Stimulated activated CD8-positive, alpha-beta memory T cell treated with anti-CD3 and anti-CD28 coated beads, Interleukin-4, amount 100 ng/mL, for 24 hours (primary cell): ENCODE results near the gene SPRTN.

Experiments
- DNase-seq: peaks from one replicate; pipeline ENCODE4 v3.0.0-alpha.2; 2020; ENCODE audit warnings: low read depth

The SPRTN gene

DNA sequence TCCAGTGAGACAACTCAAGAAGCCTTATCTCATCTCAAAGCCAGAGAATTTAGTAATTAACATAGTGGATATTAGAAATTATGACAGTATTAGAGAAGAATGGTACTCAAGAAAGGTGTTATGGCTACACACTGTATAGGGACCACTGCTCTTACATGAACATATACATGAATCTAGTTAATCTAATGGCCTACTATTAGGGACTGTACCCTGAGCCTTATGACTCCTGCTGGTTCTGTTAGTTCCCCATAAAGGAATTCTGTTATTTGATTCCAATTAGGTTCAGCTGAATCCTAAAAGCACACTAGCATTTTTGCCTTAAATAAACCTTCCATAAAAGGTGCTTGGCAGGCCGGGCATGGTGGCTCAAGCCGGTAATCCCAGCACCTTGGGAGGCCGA lies 44.3 kb downstream of the SPRTN start:
- DNase-seq: no peak

DNA sequence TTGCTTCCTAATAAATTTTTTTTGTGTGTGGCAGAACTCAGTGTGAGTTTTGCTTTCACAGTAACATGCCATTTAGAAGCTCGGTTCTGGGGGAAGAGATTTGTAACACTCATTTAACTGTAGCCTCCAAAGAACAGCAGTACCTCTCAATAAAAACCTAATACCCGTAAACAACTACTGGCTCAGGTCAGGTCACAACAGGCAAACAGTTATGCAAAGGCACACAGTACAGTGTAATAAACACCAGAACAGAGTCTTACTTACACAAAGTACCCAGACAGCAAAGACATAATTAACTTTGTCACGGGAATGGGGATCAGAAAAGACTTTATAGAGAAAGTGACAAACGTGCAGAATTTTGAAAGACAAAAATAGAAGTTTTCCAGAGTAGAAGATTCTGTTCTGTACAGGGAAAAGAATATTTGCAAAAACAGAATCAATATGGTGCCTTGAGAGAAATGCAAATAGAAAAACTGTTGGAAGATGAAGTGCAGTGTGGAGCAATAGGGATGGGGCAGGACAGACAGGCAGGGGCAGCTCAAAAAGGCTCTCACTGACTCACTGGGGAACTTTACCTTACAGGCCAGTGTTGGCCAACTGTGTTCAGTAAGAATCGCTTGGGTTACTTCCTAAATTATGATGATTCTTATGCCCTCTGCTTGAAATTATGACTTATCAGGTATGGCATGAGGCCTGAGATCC lies 45.2 kb downstream of the SPRTN start:
- DNase-seq: no peak

DNA sequence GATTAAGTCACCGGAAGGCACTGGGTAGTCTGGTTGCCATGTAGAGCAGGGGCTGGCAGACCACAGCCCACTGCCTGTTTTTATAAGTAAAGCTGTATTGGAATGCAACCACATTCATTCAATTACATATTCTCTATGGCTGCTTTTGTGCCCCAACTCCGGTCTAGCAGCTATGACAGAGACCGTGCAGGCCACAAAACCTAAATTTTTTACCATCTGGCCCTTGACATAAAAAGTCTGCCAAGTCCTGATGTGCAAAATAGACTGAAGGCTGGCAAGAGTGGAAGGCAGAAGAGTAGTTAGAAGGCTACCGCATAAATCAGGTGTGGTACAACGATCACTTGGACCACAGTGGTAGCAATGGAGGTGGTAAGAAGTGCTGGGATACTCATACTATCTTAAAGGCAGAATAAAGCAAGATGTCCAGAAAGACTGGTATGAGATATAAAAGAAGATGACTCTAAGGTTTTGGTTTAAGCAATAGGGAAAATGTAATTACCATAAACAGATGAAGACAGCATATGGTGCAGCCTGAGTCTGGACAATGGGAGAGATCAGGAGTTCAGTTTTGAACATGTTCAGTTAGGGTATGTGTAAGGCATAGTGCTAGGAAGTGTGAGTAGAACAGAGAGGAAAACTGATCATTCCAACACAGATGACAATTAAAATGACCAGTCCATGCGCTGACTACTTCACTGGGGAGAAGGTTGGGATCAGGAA lies 46.8 kb downstream of the SPRTN start:
- DNase-seq: no peak

DNA sequence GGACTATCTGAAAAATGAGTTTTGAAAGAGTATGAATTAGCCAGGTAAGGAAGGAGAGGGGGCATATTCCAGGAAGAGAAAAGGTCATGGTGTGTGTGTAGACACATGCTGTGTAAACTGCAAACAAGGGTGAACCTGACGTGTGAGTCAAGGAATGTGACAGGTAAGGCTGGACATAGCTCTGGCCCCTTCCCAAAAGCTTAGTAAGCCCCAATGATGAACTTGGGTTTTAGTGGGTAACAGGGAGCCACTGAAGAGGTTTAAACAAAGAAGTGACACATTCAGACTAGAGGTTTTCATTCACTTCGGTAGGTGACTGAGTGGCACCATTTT lies 47.3 kb downstream of the SPRTN start:
- no peak for DNase-seq

DNA sequence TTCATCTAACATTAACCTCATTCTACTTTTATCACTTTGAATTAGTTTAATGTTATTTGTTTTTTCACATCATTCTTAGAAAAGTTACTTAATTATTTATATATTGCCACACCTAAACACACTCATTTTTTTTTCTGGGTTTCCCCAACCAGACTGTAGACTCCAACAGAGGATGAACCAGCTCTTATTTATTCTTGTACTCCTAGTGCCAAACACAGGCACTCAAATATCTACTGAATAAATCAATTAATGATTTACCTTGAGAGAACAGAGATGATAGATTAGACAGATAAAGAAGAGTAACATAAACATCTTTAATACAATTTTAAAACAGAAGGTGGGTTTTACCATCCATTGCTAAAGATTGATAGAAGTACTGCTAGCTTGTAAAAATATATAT lies 48.4 kb downstream of the SPRTN start:
- DNase-seq: no peak

DNA sequence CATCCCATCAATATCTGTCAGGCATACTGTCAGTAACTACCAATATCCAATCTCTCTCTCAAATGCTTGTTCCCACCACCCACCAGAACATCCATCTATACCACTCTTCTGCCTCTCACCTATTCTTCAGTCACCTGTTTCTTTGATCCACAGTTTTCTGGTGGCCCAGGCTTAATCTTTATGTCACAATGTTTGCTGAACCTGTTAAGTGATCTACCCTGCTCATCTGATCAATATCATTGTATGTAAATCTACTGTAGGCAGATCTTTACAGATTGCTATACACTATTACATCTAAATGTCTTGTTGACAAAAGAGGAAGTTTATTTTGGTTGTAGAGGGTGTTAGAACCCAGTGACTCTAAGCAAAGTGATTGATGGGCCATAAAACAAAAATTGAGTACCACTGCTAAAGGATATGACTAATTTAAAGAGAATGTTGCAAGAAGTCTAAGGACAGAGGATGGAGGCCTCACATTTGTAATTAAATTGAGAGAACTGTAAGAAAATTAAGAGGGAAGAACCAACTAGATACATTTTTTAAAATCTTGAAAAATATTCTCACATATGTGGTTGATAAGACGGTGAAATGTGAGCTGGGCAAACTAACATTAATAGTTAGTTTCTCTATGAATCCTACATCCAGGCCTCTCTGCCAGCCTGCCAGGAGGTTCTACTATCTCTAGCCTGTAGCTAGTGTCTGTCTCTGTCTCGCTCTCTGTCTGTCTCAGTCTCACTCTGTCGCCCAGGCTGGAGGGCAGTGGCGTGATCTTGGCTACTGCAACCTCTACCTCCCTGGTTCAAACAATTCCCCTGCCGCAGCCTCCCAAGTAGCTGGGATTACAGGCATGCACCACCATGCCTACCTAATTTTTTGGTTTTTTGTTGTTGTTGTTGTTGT lies 49.9 kb downstream of the SPRTN start:
- DNase-seq: no peak

DNA sequence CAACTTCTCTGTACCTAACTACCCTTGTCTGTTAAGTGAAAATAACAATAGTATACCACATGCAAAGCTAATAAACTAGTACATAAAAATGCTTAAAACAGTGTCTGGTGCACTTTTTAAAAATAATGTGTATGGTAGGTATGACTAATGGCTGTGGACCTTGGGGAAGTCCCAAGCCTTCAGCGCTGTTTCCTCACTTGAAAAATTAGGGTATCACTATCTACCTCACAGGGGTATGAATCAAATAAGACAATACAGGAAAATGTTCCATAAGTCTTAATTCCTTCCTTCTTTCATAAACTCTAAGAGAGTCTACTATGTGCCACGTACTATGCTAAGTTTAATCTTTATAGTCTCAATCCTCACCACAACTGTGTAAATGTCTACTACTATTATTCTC lies 52.0 kb downstream of the SPRTN start:
- no peak for DNase-seq

DNA sequence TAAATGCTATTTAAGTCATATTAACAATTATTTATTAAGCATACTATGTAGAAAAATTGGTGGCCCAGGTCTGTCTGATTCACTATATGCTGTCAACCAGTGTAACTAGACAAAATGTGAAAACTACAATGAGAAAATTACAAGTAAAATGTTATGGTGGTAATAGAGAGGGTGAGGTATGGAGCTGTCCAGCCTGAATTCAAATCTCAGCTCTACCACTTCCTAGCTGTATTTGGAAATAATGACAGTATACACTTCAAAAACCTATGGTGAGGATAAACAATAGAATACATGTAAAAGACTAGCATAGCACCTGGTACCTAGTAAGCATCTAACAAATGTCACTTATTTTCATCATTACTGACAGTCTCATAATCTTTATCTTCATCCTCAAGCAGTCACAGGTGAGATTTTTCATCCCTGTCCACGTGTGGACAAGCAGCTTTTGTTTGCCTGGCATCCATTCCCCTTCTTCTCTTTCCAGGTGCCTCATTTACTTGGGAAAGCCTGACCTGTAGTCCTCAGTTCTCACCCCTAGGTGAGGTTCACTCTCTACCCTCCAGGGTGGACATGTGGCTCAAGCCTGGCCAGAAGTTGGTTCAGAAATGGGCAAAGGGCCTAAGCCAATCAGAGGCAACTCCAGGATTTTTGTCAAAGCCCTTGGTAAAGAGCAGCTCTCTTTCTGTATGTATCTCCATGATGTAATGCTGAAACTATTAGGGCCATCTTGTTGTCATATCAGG lies 54.5 kb downstream of the SPRTN start:
- DNase-seq: no peak

DNA sequence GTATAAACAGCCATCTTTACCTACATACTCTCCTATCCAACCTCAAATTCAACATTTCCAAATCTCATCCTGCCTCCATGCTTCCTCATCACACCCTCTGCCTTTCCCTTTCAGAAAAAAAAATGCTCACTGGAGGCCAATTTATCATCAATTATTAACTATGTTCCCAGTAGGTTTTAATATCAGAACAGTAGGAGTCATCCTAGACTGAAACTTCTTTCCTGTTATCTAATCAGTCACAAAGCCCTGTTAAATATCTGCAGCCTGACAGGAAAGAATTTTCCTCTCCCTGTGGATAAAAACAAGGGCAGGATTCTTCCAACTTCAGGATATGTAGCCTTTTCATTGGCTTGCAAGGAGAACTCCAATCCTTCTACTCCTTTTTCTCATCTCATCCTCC lies 55.6 kb downstream of the SPRTN start:
- DNase-seq: no peak

DNA sequence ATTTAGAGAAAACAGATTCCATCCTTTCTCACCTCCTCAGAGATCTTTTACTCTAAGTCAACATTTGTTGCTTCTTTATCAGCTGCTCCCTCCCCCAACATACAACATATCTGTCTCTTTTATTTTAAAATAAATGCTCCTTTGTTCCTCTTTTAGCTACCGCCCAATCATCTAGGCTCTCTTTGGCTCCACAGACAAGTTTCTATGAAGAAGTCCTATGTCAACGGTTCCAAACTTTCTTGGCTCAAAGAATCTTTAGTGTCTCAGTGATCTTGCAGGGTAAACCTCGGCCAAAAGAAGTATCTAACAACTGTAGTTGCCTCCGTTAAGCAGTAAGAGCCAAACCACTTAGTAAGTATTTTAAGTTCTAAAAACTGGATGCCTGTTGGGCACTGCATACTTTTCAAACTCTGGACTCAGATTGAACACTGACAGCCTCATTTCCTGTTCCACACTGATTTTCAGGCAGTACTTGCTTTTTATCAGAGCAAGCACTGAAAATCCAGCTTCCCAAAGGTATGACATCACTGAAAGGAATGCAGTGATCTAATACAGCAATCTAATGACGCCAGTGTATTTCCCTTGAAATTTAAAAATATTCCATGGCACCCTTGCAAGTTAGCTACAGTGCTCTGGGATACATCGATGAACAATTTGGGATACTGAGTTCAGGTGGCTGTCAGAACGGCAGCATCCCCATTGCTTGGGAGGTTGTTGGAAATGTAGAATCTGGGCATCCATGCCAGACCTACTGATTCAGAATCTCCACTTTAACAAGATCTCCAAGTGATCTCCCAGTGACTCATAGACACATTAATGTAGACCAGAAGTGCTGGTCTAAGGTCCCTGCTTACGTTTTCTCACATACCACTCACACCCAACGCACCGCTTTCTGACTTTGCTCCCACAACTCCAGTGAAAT lies 57.2 kb downstream of the SPRTN start:
- no peak for DNase-seq

DNA sequence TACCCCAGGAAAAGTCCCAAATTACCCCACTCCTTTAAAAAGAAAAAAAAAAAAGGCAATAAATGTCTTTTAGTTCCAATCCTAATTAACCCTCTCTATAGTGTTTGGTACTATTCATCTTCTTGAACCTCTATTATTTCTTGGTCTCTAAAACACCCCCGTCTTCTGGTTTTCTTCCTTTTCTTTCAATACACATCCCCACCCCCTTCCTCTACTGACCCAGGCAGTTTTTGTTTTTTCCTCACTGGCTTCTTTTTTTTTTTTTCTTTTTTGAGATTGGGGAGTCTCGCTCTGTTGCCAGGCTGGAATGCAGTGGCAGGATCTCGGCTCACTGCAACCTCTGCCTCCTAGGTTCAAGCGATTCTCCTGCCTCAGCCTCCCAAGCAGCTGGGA lies 57.9 kb downstream of the SPRTN start:
- no peak for DNase-seq

DNA sequence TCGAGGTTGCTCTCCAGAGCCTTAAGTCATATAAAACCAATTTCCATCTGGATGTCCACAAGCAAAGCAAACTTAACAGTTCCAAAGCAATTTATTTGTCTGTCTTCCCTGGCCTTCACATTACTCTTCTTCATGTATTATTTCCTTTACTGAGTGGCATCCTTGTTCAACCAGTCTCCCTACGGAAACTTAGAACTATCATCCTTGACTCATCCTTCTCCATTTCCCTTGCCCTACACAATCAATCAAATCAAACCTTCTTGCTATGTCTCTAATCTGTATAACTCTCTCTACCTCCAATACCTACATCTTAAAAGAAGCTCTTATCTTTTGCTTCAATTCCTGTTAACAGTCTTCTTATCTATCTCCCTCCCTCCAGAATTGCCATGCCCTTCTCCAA lies 58.5 kb downstream of the SPRTN start:
- DNase-seq: no peak

DNA sequence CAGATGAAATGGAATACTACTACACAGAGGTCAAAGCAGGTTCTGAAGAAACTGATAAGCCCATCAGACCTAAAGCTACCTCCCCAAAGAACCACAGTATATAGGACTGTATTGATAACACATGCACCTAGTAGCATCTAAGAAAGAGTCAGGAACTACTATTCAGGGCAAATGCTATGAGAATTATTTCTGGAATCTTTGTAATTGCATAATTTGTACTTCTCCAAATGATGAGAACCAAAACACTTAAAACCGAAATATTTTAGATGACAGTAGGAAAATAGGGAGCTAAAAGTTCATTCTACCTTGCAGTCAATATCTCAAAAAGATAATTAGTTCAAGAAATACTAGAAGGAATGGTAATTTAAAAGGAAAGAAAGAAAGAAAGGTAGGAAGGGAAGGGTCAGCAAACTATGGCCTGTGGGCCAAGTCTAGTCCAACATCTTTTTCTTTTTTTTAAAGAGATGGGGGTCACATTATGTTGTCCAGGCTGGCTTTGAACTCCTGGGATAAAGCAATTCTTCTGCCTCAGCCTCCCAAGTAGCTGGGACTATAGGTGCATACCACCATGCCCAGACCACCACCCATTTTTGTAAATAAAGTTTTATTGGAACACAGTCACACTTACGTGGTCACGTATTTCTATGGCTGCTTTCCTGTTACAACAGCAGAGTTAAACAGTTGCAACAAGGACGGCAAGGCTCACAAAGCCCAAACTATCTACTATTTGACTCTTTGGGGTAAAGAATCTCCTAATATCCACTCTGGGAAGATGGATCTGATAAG lies 60.0 kb downstream of the SPRTN start:
- DNase-seq: no peak

DNA sequence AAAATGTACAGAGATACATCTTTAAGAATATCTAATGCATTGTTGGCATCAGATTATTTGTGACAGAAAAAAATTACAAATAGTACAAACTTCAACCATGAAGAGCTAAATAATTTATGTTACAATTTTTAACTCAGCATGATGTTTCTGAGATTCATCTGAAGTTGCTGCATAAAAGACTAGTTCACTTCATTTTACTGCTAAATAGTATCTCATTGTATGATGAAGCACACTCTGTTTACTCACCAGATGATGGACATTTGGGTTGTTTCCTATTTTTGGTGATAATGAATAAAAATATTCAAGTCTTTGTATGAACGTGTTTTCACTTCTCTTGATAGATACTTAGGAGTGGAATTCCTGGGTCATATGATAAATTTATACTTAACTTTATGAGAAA lies 63.4 kb downstream of the SPRTN start:
- DNase-seq: no peak

DNA sequence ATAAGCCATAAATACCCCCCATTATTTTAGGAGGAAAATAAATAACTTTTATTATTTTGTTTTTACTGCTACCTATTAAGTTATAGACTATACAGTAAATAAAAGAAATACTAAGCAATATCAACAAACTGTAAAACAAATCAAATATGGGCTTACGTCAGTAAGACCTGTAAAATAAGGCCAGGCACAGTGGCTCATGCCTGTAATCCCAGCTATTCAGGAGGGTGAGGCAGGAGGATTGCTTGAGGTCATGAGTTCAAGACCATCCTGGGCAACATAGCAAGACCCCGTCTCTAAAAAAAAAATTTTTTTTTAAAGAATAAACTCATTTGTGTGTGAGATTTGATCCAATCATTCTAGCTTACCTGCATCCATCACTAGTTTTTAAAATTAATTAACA lies 66.2 kb downstream of the SPRTN start:
- no peak for DNase-seq
